Bladder microvascular endothelial cell (primary cell): ENCODE data around the gene SARS2. TPM values are rescaled to one million over a fixed set of nuclear protein-coding genes. Genes with fewer than 3 reads are reported as not detected.

ENCODE experiments used
- total RNA-seq: library from RNA; depleted of rRNA; stranded (reverse); fragments of >200 nt; gene quantifications from 2 replicates; pipeline ENCODE4 v1.2.3, GENCODE V29; 2014

The SARS2 gene, protein sequence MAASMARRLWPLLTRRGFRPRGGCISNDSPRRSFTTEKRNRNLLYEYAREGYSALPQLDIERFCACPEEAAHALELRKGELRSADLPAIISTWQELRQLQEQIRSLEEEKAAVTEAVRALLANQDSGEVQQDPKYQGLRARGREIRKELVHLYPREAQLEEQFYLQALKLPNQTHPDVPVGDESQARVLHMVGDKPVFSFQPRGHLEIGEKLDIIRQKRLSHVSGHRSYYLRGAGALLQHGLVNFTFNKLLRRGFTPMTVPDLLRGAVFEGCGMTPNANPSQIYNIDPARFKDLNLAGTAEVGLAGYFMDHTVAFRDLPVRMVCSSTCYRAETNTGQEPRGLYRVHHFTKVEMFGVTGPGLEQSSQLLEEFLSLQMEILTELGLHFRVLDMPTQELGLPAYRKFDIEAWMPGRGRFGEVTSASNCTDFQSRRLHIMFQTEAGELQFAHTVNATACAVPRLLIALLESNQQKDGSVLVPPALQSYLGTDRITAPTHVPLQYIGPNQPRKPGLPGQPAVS
- 11.5 and 14.9 TPM in 2 replicates for total RNA-seq

GRCh38 chr19:38929929-38930775, at the start of gene SARS2:
SARS2 (minus strand) TSS chr19:38930763; CDS start chr19:38930736, 27 bp downstream.

DNA sequence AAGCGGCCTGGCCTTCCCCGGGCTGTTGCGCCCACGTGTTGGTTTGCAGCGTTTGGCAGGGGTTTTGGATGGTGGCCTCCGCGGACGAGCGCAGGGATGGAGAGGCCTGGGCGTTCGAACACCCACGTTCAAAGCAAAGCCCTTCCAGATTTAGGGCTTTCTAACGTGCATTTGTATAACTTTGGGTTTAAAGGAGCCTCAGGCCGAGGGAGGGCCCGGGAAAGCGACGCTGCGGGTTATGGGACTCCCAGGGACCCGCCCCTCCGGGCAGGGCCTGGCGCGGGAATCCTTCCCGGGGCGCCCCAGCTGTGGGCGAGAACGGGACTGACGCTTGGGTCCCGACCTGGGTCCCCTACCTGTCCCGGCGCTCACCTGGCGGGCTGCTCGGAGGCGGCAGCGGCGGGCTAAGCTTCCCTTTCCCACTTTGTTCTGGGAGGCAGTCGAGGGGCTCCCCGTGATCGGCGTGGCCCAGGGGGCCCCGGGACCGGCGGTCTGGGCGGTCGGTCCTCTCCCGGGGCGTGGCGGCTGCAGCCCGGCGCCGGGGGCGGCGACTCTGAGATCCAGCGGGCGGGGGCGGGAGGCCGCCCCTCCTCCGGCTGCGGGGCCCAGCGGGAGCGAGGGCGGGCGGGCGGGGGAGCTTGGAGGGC, 44.8 kb upstream of the SARS2 start, which contains the start of gene FBXO17:
FBXO17 (minus strand) TSS at position 529 of the 647 bp plus-strand sequence. CDS start 25,423 bp downstream, outside the sequence.

GRCh38 chr19:38930776-38931520, 385 bp upstream of the SARS2 start, which contains the start of gene MRPS12:
MRPS12 (plus strand) TSS chr19:38930944; CDS start chr19:38931295, 351 bp downstream.

GRCh38 chr19:38899447-38900201, 30.9 kb downstream of the SARS2 start, which contains the start of the genes NFKBIB and SIRT2:
NFKBIB (plus strand) TSS chr19:38899969; CDS start chr19:38900033, 64 bp downstream.
SIRT2 (minus strand) TSS chr19:38899618; CDS start chr19:38899521, 97 bp downstream.

DNA sequence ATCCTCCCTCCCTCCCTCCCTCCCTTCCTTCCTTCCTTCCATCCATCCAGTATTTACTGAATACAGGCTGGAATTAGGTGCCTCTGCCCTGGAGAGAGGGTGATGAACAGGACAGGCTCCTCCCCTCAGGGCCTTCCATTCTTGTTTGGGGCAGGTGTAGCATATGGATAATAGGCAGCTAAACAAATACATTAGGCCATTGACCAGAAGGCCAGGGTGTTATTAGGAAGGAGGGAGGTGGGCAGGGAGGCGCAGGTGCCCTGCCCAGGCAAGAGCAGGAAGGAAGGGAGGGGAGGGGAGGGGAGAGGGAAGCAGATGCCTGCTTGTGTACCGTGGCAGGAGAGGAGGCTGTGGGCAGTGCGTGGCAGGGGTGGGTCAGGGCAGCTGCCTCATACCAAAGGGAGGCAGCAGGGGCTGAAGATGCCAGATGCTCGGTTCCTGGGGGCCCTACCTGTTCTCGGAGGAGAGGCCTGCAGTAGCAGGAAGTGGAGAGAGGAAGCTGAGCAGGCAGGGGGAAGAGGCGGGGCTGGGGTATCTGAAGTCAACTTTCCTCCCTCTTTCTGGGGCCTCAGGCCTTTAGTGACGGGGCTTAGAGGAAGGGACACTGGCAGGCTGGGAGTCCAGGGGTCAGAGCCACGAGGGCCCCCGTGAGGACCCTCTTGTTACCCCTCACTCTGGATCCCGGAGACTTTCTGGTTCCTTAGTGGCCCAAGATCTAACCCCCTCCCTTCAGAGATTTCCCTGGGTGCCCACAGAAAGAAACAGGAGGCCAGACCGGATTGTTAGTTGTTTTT, 52.6 kb downstream of the SARS2 start, which contains the start of gene RINL:
RINL (minus strand) TSS at position 495 of the 794 bp plus-strand sequence. CDS start 1,533 bp downstream, outside the sequence.

Other genes starting within 250 kb of the SARS2 start
- 0.19 TPM in 1 of 2 replicates, not detected in the other for gene CAPN12, start 186.3 kb downstream of the SARS2 start, total RNA-seq
- gene LGALS7, start 157.2 kb downstream of the SARS2 start, total RNA-seq = not detected in 2 replicates
- gene LGALS7B, start 141.6 kb downstream of the SARS2 start, total RNA-seq = 0.65 TPM in 1 of 2 replicates, not detected in the other
- 0.19 TPM in 1 of 2 replicates, not detected in the other for gene LGALS4, start 117.8 kb downstream of the SARS2 start, total RNA-seq
- gene ECH1, start 99.0 kb downstream of the SARS2 start, total RNA-seq = 19.1 and 34.1 TPM in 2 replicates
- 208 and 227 TPM in 2 replicates for gene HNRNPL, start 80.8 kb downstream of the SARS2 start, total RNA-seq
- 6.2 and 6.8 TPM in 2 replicates for gene RINL, start 52.5 kb downstream of the SARS2 start, total RNA-seq
- gene SIRT2, start 31.1 kb downstream of the SARS2 start, total RNA-seq = 52.3 and 81.6 TPM in 2 replicates
- gene NFKBIB, start 30.8 kb downstream of the SARS2 start, total RNA-seq = 9.6 and 16.7 TPM in 2 replicates
- not detected in 2 replicates for gene CCER2, start 18.6 kb downstream of the SARS2 start, total RNA-seq
- gene MRPS12, start 181 bp upstream of the SARS2 start, total RNA-seq = 37.9 and 38.3 TPM in 2 replicates
- 1.1 and 13.6 TPM in 2 replicates for gene FBXO17, start 45.0 kb upstream of the SARS2 start, total RNA-seq
- 1.1 and 1.8 TPM in 2 replicates for gene FBXO27, start 101.8 kb upstream of the SARS2 start, total RNA-seq
- gene ACP7, start 153.6 kb upstream of the SARS2 start, total RNA-seq = 0.06 TPM in 1 of 2 replicates, not detected in the other
- gene PAK4, start 195.0 kb upstream of the SARS2 start, total RNA-seq = 6.8 and 10.4 TPM in 2 replicates